IPS DF 4.7 (cell line): ENCODE measurements around the gene S1PR3.
"Not testable (repeated sequence)": the region's sequence is repeated elsewhere in the genome, so short reads cannot be mapped to it uniquely, and the experiment has no call there.

Experiments used
- DNase-seq: peaks from one replicate; pipeline ENCODE4 v3.0.0-alpha.2; 2013; ENCODE audit warnings: low spot score; ENCODE audit errors: extremely low read depth

S1PR3 gene

GRCh38 chr9:88991066-88992034, at the start of gene S1PR3:
Gene S1PR3 (plus strand): TSS chr9:88991468. CDS start chr9:89001201, 9,733 bp downstream.
- no peak for DNase-seq

GRCh38 chr9:88941586-88941985, 49.7 kb upstream of the S1PR3 start:
- DNase-seq, result not testable (repeated sequence)

DNA sequence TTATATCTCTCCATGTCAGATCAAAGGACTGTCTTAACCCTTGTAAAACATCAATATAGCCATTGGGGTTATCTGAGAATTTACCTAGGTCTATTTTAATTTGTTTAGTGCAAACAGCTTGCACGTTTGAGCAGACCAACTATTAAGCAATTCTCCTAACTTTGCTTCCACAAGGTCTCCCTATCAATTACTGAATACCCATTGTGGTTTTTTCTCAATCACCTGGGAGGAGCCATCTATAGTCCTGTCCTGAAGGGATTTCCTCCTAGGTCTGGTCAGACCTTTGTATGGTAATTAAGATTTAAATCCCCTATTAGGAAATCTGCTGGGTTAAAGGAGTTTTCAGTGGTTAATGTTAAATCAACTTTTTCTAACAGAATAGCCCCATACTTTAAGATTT, 48.9 kb upstream of the S1PR3 start:
- no peak for DNase-seq

- DNase-seq, result no peak
Measured at GRCh38 chr9:88945636-88946333, 45.5 kb upstream of the S1PR3 start.

DNA sequence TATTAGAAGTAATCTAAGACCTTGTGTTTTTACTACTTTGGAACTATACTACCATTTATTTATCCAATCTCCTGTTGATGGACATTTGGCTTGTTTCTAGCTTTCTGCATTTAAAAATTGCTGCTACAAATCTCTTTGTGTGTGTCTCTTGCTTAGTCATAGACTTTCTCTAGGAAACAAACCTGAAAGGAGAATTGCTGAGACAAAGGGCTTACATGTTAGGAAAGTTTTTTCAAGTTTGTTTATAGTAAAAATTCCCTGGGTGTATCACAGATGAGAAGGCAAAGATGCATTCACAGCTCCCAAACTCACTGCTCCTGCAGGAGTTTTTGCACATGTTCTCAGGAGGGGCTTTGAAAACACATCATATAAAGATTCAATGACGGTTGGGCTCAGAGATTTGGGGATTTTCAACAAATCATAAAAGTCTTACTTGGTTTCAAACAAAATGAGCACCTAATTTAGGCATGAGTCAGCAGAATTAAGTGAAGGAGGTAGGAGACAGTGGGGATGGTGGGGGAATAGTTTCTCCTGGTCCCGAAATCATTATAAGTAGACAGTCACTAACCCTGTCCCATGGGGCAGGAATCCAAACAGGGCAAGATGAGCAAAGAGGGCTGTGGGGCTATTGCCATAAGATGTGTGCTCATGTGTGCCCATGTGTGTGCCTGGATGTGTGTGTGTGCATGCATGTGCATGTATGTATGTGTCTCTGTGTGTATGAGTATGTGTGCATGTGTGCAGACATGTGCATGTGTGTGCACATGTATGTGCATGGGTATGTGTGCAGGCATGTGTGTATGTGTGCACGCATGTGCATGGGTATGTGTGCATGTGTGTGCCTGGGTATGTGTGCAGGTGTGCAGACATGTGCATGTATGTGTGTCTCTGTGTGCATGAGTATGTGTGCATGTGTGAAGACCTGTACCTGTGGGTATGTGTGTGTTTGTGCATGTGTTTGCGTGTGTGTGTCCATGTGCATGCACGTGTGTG, 43.4 kb upstream of the S1PR3 start:
- DNase-seq, result no peak

DNA sequence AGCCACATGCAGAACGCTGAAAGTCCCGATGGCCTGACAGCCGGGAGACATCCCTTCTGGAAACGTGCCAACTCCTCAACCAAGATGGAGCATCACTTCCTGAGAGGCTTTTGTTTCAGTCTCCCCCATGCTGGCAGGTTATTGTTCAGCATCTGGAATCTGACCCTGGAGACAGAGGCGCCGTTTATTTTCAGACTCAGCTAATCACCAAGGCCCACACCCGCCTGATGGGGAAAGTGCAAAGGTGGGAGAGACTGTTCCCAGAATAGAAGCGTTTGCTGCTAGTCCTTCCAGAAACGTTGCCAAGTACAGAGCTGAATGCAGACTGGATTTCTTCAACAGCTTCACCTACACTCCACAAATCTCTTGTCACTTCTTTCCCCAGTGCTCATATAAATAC, 41.8 kb upstream of the S1PR3 start:
- no peak for DNase-seq

- DNase-seq, result no peak
Measured at GRCh38 chr9:88949961-88950340, 41.3 kb upstream of the S1PR3 start.

- no peak for DNase-seq
Measured at GRCh38 chr9:88950341-88951154, 40.7 kb upstream of the S1PR3 start.

GRCh38 chr9:88951155-88951542, 40.1 kb upstream of the S1PR3 start:
- DNase-seq, result no peak

DNA sequence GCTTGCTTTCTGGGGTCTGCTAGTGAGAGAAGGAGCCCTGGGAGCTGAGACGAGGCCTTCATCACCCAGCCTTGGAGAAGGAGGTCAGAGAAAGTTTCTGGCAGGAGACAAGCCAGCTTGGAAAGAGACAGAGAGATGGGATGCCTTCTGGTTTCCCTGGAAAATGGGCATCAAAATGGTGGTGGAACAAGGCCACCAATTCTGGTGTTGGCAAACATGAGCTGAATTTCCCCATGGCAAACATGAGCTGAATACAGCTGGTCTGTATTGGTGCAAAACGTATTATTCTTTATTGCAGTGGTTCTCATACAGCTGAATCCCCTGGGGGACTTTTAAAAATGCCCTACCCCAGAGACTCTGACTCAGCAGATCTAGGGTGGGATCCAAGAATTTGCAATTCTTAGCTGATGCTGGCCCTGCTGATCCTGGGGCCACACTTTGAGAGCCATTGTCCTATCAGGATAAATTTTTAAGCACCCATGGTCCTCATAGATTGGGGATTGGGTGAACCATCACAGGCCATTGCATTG, 39.1 kb upstream of the S1PR3 start:
- DNase-seq, result no peak

GRCh38 chr9:88952976-88953375, 38.3 kb upstream of the S1PR3 start:
- no peak for DNase-seq

GRCh38 chr9:88953381-88954029, 37.8 kb upstream of the S1PR3 start:
- no peak for DNase-seq

DNA sequence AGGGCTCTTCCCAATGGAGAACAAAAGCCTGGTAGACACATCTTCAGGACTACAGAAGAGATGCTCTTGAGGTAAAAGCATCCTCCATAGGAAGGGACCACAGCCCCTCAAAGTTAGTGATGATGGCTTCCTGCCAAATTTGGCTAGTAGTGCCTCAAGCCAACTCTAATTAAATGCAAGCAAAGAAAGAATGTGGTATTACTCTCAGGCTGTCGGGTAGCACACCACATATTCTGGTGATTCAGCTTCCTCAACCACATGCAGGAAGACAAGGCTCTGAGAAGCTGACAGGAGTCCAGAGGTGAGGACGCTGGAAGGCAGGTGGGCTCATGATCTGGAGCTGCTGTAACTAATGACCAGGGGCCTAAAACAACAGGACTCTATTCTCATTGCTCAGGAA, 37.2 kb upstream of the S1PR3 start:
- DNase-seq, result no peak

- no peak for DNase-seq
Measured at GRCh38 chr9:88957526-88957925, 33.7 kb upstream of the S1PR3 start.

DNA sequence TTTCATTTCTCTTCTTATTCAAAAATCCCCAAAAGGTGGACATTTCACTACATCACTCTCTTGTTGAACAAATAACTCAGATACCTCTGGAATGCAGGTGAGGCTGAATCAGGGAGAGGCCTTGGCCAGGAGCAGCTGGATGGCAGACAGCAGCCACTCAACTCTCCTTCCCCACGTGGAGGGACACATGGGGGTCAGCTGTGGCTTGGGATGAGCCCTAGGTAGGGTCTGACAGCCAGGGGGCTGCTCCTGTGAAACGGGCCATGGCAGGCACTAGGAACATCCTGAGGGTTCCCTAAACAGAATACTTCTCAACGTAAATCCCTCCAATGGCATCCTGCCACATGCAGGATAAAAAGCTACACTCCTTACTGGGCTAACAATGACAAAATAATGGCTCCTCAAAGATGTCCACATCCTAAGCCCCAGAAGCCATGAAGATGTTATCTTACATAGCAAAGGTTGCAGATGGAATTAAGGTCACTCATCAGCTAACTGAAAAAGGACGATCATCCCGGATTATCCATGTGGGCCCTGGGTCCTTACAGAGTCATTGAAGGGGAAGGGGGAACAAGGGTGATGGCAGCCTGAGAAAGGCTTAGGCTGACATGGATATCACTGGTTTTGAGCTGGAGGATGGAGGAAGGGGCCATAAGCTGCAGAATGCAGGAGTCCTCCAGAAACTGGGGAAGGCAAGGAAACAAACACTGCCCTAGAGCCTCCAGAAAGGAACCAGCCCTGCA, 31.4 kb upstream of the S1PR3 start:
- DNase-seq, result no peak

DNA sequence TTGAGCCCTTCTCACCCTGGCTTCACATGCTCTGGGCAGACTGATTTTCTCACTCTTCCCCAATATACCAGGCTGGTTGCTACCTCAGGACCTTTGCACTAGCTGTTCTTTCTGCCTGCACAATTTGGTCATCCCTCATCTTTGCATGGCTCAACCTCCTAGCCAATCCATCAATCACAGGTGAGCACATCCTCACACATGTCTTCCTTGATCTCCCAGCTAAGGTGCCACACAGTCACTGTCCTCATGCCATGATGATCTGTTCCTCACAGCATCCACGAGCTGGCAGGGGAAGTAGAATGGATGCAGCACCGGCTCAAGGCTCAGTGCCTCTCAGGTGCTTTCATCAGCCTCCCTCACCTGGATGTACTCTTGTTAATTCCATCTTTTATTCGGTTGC, 30.6 kb upstream of the S1PR3 start:
- DNase-seq, result no peak

DNA sequence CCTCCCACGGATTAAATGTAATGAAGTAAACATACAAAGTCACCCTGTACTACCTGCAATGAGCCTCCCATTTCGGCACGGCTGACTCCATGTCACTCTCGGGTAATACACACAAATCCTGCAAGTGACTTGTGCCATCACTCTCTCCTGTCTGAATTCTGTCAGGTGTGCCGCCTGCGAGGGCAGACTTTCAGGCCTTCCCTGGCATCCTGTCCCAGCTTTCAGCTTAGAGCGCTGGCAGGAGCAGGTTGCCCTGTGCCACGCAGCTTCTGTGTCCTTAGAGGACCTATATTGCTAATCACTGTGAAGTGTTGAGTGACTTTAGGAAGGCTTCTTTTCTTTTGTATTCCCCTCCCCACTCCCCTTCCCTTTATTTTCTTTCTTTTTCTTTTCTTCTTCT, 25.8 kb upstream of the S1PR3 start:
- no peak for DNase-seq

GRCh38 chr9:88966894-88967676, 24.2 kb upstream of the S1PR3 start:
- DNase-seq, result no peak
